Activated B cell treated with CpG ODN at 0.5 μM for 24 hours (primary cell): ENCODE results near the gene STRADA. TPM values are rescaled to one million over a fixed set of nuclear protein-coding genes. Genes with fewer than 3 reads are reported as not detected.

Experiments
- ATAC-seq: fragments of 200-7000 bp; cut with Tn5 transposase; one replicate; pipeline ENCODE4 v1.10.0; 2021; ENCODE audit warnings: low read depth, mild to moderate bottlenecking, moderate library complexity
- CTCF ChIA-PET: fragments of 350-600 bp; sonication (Branson Sonifier 250); formaldehyde crosslinking; loops from one replicate; lab custom pipeline; 2021; ENCODE audit warnings: antibody characterized with exemption; lab: Charles Lee
- POLR2A ChIA-PET: fragments of 350-600 bp; sonication (Branson Sonifier 250); formaldehyde crosslinking; loops from one replicate; lab custom pipeline; 2021; ENCODE audit warnings: antibody characterized with exemption; lab: Charles Lee
- DNase-seq: peaks from one replicate; pipeline ENCODE4 v3.0.0; 2022
- H3K27ac Mint-ChIP-seq: one replicate; pipeline ENCODE4 v1.8.0; 2020; ENCODE audit warnings: mixed read lengths
- H3K27me3 Mint-ChIP-seq: one replicate; pipeline ENCODE4 v1.8.0; 2021; ENCODE audit warnings: mixed read lengths
- H3K36me3 Mint-ChIP-seq: one replicate; pipeline ENCODE4 v1.8.0; 2021; ENCODE audit warnings: low read depth, mixed read lengths
- H3K4me1 Mint-ChIP-seq: one replicate; pipeline ENCODE4 v1.8.0; 2021; ENCODE audit warnings: mixed read lengths
- H3K4me3 Mint-ChIP-seq: one replicate; pipeline ENCODE4 v1.8.0; 2020; ENCODE audit warnings: mild to moderate bottlenecking, mixed read lengths
- H3K9me3 Mint-ChIP-seq: one replicate; pipeline ENCODE4 v1.8.0; 2020; ENCODE audit warnings: mixed read lengths
- intact Hi-C: fragments of 100-400 bp; cut with micrococcal nuclease; formaldehyde crosslinking; loops from one replicate; pipeline ENCODE4 v1.15.1; 2024
- total RNA-seq: library from RNA; stranded (reverse); gene quantifications from 2 replicates; pipeline ENCODE4 v1.2.3, GENCODE V29; 2022
- TF ChIP-seq, protein P1 (sequence below): fragments of 200-600 bp; IDR thresholded peaks from one replicate; pipeline ENCODE4 v1.8.0; 2022; ENCODE audit warnings: antibody characterized with exemption, mild to moderate bottlenecking

Gene STRADA
- total RNA-seq, 1 donor from 2014 or later: 80.2 TPM

DNA sequence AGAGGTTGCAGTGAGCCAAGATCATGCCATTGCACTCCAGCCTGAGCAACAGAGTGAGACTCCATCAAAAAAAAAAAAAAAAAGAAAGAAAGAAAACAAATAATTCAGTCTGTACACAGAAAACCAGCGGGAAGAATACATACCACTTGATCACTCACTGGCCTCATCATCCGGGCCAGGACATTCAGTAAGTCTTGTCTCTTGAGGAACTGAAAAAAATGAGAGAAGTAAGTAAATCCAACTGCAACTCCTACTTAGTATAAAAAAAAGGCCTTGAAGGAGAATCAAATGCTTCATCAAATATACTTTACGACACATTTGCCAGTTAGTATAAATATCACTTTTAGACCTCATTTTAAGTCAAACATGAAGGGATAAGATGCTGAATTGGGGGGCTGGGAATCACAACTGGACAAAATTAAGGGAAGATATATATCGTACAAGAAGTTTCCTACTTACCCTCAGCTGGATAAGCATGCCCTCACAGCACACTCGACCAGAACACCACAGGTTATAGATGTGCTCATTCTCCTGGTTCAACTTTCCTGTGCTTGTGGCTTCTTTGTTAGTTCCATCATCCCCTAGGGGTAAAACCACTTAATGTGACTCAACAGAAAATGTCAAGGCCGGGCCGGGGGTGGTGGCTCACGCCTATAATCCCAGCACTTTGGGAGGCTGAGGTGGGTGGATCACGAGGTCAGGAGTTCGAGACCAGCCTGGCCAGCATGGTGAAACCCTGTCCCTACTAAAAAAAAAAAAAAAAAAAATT, 19.4 kb upstream of the STRADA start:
- Mint-ChIP-seq H3K4me1 (peaks cover 21% of the 10 kb centered on the region), H3K4me3 (peak overlapping the region; percentile 0), H3K27ac (peak overlapping the region; percentile 32), H3K27me3 (no peaks in the 10 kb centered on the region), H3K9me3 (no peaks in the 10 kb centered on the region), H3K36me3 (peaks cover 76% of the 10 kb centered on the region)
- CTCF ChIA-PET: no interaction called here
- TF ChIP-seq, protein P1, sequence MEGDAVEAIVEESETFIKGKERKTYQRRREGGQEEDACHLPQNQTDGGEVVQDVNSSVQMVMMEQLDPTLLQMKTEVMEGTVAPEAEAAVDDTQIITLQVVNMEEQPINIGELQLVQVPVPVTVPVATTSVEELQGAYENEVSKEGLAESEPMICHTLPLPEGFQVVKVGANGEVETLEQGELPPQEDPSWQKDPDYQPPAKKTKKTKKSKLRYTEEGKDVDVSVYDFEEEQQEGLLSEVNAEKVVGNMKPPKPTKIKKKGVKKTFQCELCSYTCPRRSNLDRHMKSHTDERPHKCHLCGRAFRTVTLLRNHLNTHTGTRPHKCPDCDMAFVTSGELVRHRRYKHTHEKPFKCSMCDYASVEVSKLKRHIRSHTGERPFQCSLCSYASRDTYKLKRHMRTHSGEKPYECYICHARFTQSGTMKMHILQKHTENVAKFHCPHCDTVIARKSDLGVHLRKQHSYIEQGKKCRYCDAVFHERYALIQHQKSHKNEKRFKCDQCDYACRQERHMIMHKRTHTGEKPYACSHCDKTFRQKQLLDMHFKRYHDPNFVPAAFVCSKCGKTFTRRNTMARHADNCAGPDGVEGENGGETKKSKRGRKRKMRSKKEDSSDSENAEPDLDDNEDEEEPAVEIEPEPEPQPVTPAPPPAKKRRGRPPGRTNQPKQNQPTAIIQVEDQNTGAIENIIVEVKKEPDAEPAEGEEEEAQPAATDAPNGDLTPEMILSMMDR: no peak
- ATAC-seq (peak; percentile 60), DNase-seq (no peak)
- intact Hi-C loops: loop anchor here (2.0 kb wide), 1 partner anchor 18 kb away; no protein-coding TSS in a partner anchor
- POLR2A ChIA-PET: interaction anchor here (1.0 to 4.2 kb wide), 7 partner anchors 13 to 139 kb away, joined by 3 to 47 read pairs (median 12); partner anchors contain the start of genes CCDC47, DDX42, MAP3K3 and STRADA

DNA sequence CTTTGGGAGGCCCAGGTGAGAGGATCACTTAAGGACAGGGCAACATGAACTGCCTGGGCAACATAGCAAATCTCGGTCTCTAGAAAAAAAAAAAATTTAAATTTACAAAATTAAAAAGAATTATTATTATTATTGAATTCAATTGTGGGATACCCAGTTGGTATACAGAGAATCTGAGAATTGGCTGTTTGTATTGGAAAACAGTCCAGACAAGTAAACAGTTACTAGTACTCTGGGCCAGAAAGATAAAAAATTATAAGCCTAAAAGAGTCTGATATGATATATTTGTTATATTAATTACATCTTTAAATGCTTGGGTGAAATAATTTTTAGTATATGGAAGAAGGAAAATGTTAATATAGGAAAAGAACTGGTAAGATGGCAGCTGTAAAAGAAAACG, 16.8 kb upstream of the STRADA start:
- Mint-ChIP-seq H3K4me3 (no peak overlapping the region), H3K27ac (no peak overlapping the region), H3K27me3 (no peaks in the 10 kb centered on the region), H3K36me3 (peaks cover 74% of the 10 kb centered on the region), H3K9me3 (no peaks in the 10 kb centered on the region), H3K4me1 (peaks cover 19% of the 10 kb centered on the region)
- ATAC-seq (no peak), DNase-seq (no peak)
- intact Hi-C loops: no loop called here
- TF ChIP-seq, protein P1: no peak
- CTCF ChIA-PET: no interaction called here
- POLR2A ChIA-PET: no interaction called here

DNA sequence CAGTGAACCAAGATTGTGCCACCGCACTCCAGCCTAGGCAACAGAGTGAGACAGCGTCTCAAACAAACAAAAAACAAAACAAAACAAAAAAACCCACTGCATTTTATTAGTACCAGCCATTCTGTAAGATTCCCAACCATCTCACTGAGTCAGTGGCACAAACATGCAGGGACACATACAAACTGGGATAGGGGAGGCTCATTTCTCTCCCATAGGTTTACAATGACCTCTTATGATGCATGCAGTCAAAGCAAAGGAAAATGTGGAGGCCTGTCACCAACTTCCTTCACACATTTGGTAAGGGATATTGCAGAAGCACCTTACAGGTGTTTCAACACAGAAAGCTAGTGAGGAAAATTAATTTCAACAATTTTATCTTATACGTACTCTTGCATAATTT, 12.4 kb upstream of the STRADA start:
- ChIA-PET CTCF (no interaction called here), POLR2A (no interaction called here)
- DNase-seq (no peak), ATAC-seq (no peak)
- Mint-ChIP-seq H3K27me3 (no peaks in the 10 kb centered on the region), H3K36me3 (peaks cover 77% of the 10 kb centered on the region), H3K4me3 (no peak overlapping the region), H3K27ac (no peak overlapping the region), H3K4me1 (peaks cover 9% of the 10 kb centered on the region), H3K9me3 (no peaks in the 10 kb centered on the region)
- intact Hi-C loops: no loop called here
- TF ChIP-seq, protein P1: no peak

DNA sequence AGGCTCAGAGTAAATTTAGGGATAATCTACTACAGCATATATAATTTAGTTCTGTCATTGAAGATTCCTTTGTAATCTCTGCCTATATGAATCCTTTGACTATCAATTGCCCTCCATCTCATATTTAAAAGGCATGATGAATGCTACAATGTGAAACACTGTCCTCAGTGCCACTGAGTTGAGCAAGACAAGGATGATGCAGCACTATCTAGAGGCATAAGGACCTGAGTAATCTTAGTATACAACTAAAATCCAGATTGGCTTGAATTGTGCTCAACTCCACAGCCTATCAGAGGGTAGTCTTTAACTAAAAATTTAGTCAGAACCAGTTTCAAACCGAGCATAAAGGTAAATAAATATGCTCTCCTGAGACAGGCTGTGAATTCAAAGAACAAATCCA, 11.6 kb upstream of the STRADA start:
- H3K27ac Mint-ChIP-seq: no peak overlapping the region
- ChIA-PET CTCF (no interaction called here), POLR2A (interaction anchor here (1.6 kb wide), 1 partner anchor 11 kb away, joined by 14 read pairs; no protein-coding TSS in a partner anchor)
- intact Hi-C loops: no loop called here
- H3K27me3 Mint-ChIP-seq: no peaks in the 10 kb centered on the region
- H3K9me3 Mint-ChIP-seq: no peaks in the 10 kb centered on the region
- TF ChIP-seq, protein P1: no peak
- DNase-seq (no peak), ATAC-seq (no peak)
- peaks cover 76% of the 10 kb centered on the region for H3K36me3 Mint-ChIP-seq
- H3K4me3 Mint-ChIP-seq: no peak overlapping the region
- H3K4me1 Mint-ChIP-seq: peaks cover 9% of the 10 kb centered on the region

DNA sequence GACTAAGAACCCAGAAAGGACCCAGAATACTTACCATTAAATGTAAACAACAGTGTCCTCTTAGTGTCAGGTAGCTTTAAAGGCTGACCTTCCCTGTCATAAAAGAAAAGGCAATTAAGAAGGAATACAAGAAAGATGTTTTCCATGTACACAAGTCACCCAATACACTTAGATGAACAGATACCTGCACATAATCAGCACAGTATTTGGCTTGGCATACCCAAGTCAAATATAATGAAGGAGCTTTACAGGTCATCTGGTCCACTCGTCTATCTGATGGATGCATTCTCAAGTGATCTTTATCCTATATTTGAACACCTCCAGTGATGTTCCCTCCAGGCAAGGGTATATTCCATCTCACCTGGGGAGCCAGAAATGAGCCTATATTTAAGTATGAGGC, 11.1 kb upstream of the STRADA start:
- no peaks in the 10 kb centered on the region for H3K9me3 Mint-ChIP-seq
- ChIA-PET CTCF (no interaction called here), POLR2A (interaction anchor here (1.1 to 1.6 kb wide), 2 partner anchors 9 to 10 kb away, joined by 7 to 14 read pairs; no protein-coding TSS in a partner anchor)
- intact Hi-C loops: loop anchor here (1.0 kb wide), 1 partner anchor 10 kb away; no protein-coding TSS in a partner anchor
- no peak overlapping the region for H3K4me3 Mint-ChIP-seq
- no peaks in the 10 kb centered on the region for H3K27me3 Mint-ChIP-seq
- no peak for DNase-seq
- TF ChIP-seq, protein P1: no peak
- peaks cover 76% of the 10 kb centered on the region for H3K36me3 Mint-ChIP-seq
- no peak overlapping the region for H3K27ac Mint-ChIP-seq
- peaks cover 9% of the 10 kb centered on the region for H3K4me1 Mint-ChIP-seq
- ATAC-seq: no peak
